Measurements from ENCODE around the gene DND1. TPM values are rescaled to one million over a fixed set of nuclear protein-coding genes. Genes with fewer than 3 reads are reported as not detected.

Gene DND1
- total RNA-seq, 1 experiment from 2014 or later, result 3.3 TPM

DNA sequence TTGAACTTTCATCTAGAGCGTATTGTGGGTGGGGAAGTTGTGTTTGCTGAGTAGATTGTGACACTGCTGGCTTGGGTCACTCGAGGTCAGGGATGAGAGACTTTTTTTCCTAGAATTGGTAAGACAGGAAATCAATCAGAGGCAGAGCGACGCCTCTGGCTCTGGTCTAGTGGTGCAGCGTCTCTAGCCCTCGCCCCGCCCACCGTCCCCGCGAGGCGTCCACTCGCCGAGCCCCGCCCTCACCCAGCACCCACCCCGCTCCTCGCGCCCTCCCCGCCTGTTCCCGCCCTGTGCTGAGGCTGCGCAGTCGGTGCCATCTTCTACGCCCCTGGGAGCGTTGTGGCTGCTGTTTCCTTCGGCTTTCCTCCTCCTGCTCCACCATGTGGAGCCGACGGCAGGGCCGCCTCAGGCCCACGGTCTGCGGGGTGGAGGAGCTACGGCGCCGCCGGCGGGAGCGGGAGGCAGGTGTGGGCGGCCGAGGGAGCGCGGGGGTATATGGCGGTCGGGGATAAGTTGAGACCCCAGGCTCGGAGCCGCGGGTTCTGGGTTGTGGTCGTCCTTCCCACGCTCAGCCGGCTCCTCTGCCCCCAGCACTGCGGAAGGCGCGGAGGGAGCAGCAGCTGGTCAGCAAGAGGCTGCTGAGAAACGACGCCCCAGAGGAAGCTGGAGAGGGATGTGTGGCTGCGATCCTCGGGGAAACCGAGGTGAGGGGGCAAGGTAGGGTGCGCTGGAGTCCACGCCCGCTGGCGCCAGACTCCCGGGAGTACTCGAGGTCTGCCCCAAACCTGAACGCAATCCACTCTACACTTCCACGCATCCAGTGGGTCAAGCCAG lies 34.0 kb downstream of the DND1 start, which contains the start of gene TMCO6:
TSS of gene TMCO6 (plus strand) at position 304 of the 834 bp plus-strand sequence. CDS start at position 381, 77 bp downstream.
- peaks cover 6% of the 10 kb centered on the region for H3K9me3 Mint-ChIP-seq
- ATAC-seq (peak; percentile 97), DNase-seq (ENCODE audit: low spot score) (peak; percentile 96)
- peaks cover 2% of the 10 kb centered on the region; the same call in 1 of the 2 replicates for H3K27me3 Mint-ChIP-seq (ENCODE audit: low read depth)
- CTCF ChIA-PET, result interaction anchor here (0.7 to 2.3 kb wide), 7 partner anchors 8 to 397 kb away, joined by 3 to 19 read pairs (median 3); partner anchors contain the start of genes EIF4EBP3, HARS1, HARS2 and IK
- peak within 1 kb of the TSS; percentile 87 for H3K27ac Mint-ChIP-seq
- peaks cover 17% of the 10 kb centered on the region for H3K4me1 Mint-ChIP-seq
- POLR2A ChIA-PET, result interaction anchor here (0.9 to 2.9 kb wide), 4 partner anchors 8 to 92 kb away, joined by 4 to 11 read pairs (median 6); partner anchors contain the start of genes APBB3, EIF4EBP3, IK and NDUFA2
- peaks cover 20% of the 10 kb centered on the region for H3K36me3 Mint-ChIP-seq
- H3K4me3 Mint-ChIP-seq, result peak within 1 kb of the TSS; percentile 88
- TF ChIP-seq, protein P1, sequence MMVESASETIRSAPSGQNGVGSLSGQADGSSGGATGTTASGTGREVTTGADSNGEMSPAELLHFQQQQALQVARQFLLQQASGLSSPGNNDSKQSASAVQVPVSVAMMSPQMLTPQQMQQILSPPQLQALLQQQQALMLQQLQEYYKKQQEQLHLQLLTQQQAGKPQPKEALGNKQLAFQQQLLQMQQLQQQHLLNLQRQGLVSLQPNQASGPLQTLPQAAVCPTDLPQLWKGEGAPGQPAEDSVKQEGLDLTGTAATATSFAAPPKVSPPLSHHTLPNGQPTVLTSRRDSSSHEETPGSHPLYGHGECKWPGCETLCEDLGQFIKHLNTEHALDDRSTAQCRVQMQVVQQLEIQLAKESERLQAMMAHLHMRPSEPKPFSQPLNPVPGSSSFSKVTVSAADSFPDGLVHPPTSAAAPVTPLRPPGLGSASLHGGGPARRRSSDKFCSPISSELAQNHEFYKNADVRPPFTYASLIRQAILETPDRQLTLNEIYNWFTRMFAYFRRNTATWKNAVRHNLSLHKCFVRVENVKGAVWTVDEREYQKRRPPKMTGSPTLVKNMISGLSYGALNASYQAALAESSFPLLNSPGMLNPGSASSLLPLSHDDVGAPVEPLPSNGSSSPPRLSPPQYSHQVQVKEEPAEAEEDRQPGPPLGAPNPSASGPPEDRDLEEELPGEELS (CRISPR knock-in tag; IDR thresholded peaks at IDR 0.05), result peak; percentile 56; the same call in 1 of the 2 replicates
- no peak for TF ChIP-seq ESRRA (CRISPR knock-in tag; IDR thresholded peaks at IDR 0.05; ENCODE audit: borderline replicate concordance)
- no peak for TF ChIP-seq ZNF671 (CRISPR knock-in tag; IDR thresholded peaks at IDR 0.05)
- TF ChIP-seq SMAD4 (CRISPR knock-in tag; IDR thresholded peaks at IDR 0.05), result no peak
- 0 out of 2 replicates have a peak, but pooled peaks have one; percentile 36 for TF ChIP-seq CREM (CRISPR knock-in tag; IDR thresholded peaks at IDR 0.05)
- TF ChIP-seq, protein P2, sequence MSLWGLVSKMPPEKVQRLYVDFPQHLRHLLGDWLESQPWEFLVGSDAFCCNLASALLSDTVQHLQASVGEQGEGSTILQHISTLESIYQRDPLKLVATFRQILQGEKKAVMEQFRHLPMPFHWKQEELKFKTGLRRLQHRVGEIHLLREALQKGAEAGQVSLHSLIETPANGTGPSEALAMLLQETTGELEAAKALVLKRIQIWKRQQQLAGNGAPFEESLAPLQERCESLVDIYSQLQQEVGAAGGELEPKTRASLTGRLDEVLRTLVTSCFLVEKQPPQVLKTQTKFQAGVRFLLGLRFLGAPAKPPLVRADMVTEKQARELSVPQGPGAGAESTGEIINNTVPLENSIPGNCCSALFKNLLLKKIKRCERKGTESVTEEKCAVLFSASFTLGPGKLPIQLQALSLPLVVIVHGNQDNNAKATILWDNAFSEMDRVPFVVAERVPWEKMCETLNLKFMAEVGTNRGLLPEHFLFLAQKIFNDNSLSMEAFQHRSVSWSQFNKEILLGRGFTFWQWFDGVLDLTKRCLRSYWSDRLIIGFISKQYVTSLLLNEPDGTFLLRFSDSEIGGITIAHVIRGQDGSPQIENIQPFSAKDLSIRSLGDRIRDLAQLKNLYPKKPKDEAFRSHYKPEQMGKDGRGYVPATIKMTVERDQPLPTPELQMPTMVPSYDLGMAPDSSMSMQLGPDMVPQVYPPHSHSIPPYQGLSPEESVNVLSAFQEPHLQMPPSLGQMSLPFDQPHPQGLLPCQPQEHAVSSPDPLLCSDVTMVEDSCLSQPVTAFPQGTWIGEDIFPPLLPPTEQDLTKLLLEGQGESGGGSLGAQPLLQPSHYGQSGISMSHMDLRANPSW (CRISPR knock-in tag; conservative IDR thresholded peaks at IDR 0.05; ENCODE audit: low read depth), result no peak
- TF ChIP-seq, protein P3, sequence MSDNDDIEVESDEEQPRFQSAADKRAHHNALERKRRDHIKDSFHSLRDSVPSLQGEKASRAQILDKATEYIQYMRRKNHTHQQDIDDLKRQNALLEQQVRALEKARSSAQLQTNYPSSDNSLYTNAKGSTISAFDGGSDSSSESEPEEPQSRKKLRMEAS (CRISPR knock-in tag; IDR thresholded peaks at IDR 0.05), result peak; percentile 86
- peak; percentile 72 for TF ChIP-seq SP1 (CRISPR knock-in tag; conservative IDR thresholded peaks at IDR 0.05)
- TF ChIP-seq OVOL2 (CRISPR knock-in tag; IDR thresholded peaks at IDR 0.05; ENCODE audit: borderline replicate concordance), result no peak
- no peak for TF ChIP-seq MXD4 (CRISPR knock-in tag; IDR thresholded peaks at IDR 0.05; ENCODE audit: borderline replicate concordance)
- TF ChIP-seq, protein P4, sequence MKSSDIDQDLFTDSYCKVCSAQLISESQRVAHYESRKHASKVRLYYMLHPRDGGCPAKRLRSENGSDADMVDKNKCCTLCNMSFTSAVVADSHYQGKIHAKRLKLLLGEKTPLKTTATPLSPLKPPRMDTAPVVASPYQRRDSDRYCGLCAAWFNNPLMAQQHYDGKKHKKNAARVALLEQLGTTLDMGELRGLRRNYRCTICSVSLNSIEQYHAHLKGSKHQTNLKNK (CRISPR knock-in tag; IDR thresholded peaks at IDR 0.05), result no peak
- TF ChIP-seq FOXP1 (CRISPR knock-in tag; IDR thresholded peaks at IDR 0.05; ENCODE audit: borderline replicate concordance), result peak; percentile 70; the same call in 1 of the 2 replicates
- TF ChIP-seq ZNF423 (CRISPR knock-in tag; IDR thresholded peaks at IDR 0.05), result no peak
- no peak for TF ChIP-seq ZNF416 (CRISPR knock-in tag; IDR thresholded peaks at IDR 0.05)
- TF ChIP-seq, protein P5, sequence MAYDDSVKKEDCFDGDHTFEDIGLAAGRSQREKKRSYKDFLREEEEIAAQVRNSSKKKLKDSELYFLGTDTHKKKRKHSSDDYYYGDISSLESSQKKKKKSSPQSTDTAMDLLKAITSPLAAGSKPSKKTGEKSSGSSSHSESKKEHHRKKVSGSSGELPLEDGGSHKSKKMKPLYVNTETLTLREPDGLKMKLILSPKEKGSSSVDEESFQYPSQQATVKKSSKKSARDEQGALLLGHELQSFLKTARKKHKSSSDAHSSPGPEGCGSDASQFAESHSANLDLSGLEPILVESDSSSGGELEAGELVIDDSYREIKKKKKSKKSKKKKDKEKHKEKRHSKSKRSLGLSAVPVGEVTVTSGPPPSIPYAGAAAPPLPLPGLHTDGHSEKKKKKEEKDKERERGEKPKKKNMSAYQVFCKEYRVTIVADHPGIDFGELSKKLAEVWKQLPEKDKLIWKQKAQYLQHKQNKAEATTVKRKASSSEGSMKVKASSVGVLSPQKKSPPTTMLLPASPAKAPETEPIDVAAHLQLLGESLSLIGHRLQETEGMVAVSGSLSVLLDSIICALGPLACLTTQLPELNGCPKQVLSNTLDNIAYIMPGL (CRISPR knock-in tag; IDR thresholded peaks at IDR 0.05), result peak; percentile 50; the same call in 1 of the 2 replicates
- peak; percentile 83 for TF ChIP-seq ETV6 (CRISPR knock-in tag; IDR thresholded peaks at IDR 0.05)
- 0 out of 2 replicates have a peak, but pooled peaks have one; percentile 18 for TF ChIP-seq NR1H2 (CRISPR knock-in tag; IDR thresholded peaks at IDR 0.05)
- TF ChIP-seq NR3C1 (CRISPR knock-in tag; conservative IDR thresholded peaks at IDR 0.05; ENCODE audit: low read depth), result no peak
- no peak for TF ChIP-seq GTF2I (CRISPR knock-in tag; conservative IDR thresholded peaks at IDR 0.05)
- TF ChIP-seq MYBL2 (CRISPR knock-in tag; IDR thresholded peaks at IDR 0.05), result peak; percentile 45; the same call in 1 of the 2 replicates
- TF ChIP-seq, protein P6, sequence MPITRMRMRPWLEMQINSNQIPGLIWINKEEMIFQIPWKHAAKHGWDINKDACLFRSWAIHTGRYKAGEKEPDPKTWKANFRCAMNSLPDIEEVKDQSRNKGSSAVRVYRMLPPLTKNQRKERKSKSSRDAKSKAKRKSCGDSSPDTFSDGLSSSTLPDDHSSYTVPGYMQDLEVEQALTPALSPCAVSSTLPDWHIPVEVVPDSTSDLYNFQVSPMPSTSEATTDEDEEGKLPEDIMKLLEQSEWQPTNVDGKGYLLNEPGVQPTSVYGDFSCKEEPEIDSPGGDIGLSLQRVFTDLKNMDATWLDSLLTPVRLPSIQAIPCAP (CRISPR knock-in tag; IDR thresholded peaks at IDR 0.05), result no peak
- TF ChIP-seq, protein P7, sequence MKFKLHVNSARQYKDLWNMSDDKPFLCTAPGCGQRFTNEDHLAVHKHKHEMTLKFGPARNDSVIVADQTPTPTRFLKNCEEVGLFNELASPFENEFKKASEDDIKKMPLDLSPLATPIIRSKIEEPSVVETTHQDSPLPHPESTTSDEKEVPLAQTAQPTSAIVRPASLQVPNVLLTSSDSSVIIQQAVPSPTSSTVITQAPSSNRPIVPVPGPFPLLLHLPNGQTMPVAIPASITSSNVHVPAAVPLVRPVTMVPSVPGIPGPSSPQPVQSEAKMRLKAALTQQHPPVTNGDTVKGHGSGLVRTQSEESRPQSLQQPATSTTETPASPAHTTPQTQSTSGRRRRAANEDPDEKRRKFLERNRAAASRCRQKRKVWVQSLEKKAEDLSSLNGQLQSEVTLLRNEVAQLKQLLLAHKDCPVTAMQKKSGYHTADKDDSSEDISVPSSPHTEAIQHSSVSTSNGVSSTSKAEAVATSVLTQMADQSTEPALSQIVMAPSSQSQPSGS (CRISPR knock-in tag; IDR thresholded peaks at IDR 0.05; ENCODE audit: borderline replicate concordance, low read depth), result no peak
- peak; percentile 75; the same call in 1 of the 2 replicates for TF ChIP-seq CREB1 (CRISPR knock-in tag; IDR thresholded peaks at IDR 0.05)
- TF ChIP-seq, protein P8, sequence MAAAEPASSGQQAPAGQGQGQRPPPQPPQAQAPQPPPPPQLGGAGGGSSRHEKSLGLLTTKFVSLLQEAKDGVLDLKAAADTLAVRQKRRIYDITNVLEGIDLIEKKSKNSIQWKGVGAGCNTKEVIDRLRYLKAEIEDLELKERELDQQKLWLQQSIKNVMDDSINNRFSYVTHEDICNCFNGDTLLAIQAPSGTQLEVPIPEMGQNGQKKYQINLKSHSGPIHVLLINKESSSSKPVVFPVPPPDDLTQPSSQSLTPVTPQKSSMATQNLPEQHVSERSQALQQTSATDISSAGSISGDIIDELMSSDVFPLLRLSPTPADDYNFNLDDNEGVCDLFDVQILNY (CRISPR knock-in tag; IDR thresholded peaks at IDR 0.05), result peak; percentile 95
